Esophagus muscularis mucosa (tissue), 4 donors: ENCODE measurements around the gene OXCT2. TPM values are rescaled to one million over a fixed set of nuclear protein-coding genes. Genes with fewer than 3 reads are reported as not detected.

Experiments used
- DNase-seq: peaks from one replicate; pipeline ENCODE4 v3.0.0-alpha.2; 2017; ENCODE audit errors: extremely low spot score
- H3K27ac ChIP-seq, 4 donors: fragments of 200-600 bp; sonication (generic); replicated peaks in 1 of 4; 1 replicate in 3 of 4; 2 replicates in 1 of 4; pipeline ENCODE4 v1.5.1; 2016 to 2019; ENCODE audit warnings: mild to moderate bottlenecking in 1 of 4
- H3K27me3 ChIP-seq, 4 donors: fragments of 200-600 bp; sonication (generic); one replicate each; pipeline versions ENCODE4 v1.5.1 to v1.6.0; 2016 to 2019
- H3K36me3 ChIP-seq, 4 donors: fragments of 200-600 bp; sonication (generic); one replicate each; pipeline ENCODE4 v1.5.1; 2016 to 2019
- H3K4me1 ChIP-seq, 4 donors: fragments of 200-600 bp; sonication (generic); one replicate each; pipeline ENCODE4 v1.5.1; 2016 to 2019
- H3K4me3 ChIP-seq, 4 donors: fragments of 200-600 bp; sonication (generic); 1 replicate in 2 of 4; 2 replicates in 2 of 4; pipeline ENCODE4 v1.5.1; 2016 to 2019; ENCODE audit warnings: mild to moderate bottlenecking in 4 of 4, moderate library complexity in 1 of 4
- H3K9me3 ChIP-seq, 4 donors: fragments of 200-600 bp; sonication (generic); 1 replicate in 3 of 4; 2 replicates in 1 of 4; pipeline ENCODE4 v1.5.1; 2016 to 2019
- EP300 ChIP-seq: sonication (generic); formaldehyde crosslinking; IDR thresholded peaks from one replicate; pipeline ENCODE4 v1.6.1; 2017; ENCODE audit warnings: antibody characterized with exemption
- POLR2A ChIP-seq: fragments of 450-650 bp; IDR thresholded peaks from one replicate; pipeline ENCODE4 v1.6.1; 2017; ENCODE audit warnings: antibody characterized with exemption, moderate library complexity, mild to moderate bottlenecking, low read depth
- POLR2AphosphoS5 ChIP-seq, 2 donors: sonication (generic); formaldehyde crosslinking; IDR thresholded peaks; one replicate each; pipeline ENCODE4 v1.6.1; 2017; ENCODE audit warnings: antibody characterized with exemption in 2 of 2
- WGBS: methylation state at CpG from one replicate; pipeline ENCODE4 v1.1.5; 2018; 5-methylcytosine and 5-hydroxymethylcytosine counted together
- intact Hi-C: fragments of 100-400 bp; cut with DNase I; formaldehyde crosslinking; loops from one replicate; pipeline ENCODE4 v1.15.1; 2023
- total RNA-seq, 4 donors: library from RNA; depleted of rRNA; stranded (reverse); fragments of >200 nt; gene quantifications; one replicate each; pipeline versions ENCODE4 v1.1.0 to v1.2.1, GENCODE V29; 2016
- TF ChIP-seq, protein P1 (sequence below), 3 experiments: fragments of 200-600 bp in 2 of 3; fragments of 450-650 bp in 1 of 3; sonication (generic) in 2 of 3; IDR thresholded peaks; one replicate each; pipeline ENCODE4 v1.5.1; 2017 to 2019; ENCODE audit warnings: antibody characterized with exemption in 3 of 3, mild to moderate bottlenecking in 2 of 3, moderate library complexity in 1 of 3

The OXCT2 gene
- total RNA-seq, 4 donors from 2014 or later: 0.65 to 1.4 (median 0.83) TPM

DNA sequence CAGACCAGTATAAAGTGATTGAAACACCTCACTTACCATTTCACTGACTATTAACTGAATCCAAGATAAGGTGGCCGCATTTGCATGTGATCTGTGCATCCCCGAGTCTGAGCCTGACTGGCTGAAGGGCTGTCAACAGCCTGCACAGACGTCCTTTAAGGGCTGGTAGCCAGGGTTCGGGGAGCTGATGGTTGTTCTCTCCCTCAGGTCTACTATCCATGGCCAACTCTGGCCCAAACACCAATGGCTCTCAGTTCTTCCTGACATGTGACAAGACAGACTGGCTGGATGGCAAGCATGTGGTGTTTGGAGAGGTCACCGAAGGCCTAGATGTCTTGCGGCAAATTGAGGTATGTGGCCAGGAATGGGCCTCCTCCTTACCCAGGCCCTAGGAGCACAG lies 18.4 kb downstream of the OXCT2 start:
- DNase-seq: no peak
- H3K9me3 ChIP-seq: no peaks in the 10 kb centered on the region
- peaks cover 78 to 100% (median 97%) of the 10 kb centered on the region in 4 donors for H3K36me3 ChIP-seq
- peak overlapping the region; percentile 23 to 62 (median 54) for H3K27ac ChIP-seq
- TF ChIP-seq, protein P1, sequence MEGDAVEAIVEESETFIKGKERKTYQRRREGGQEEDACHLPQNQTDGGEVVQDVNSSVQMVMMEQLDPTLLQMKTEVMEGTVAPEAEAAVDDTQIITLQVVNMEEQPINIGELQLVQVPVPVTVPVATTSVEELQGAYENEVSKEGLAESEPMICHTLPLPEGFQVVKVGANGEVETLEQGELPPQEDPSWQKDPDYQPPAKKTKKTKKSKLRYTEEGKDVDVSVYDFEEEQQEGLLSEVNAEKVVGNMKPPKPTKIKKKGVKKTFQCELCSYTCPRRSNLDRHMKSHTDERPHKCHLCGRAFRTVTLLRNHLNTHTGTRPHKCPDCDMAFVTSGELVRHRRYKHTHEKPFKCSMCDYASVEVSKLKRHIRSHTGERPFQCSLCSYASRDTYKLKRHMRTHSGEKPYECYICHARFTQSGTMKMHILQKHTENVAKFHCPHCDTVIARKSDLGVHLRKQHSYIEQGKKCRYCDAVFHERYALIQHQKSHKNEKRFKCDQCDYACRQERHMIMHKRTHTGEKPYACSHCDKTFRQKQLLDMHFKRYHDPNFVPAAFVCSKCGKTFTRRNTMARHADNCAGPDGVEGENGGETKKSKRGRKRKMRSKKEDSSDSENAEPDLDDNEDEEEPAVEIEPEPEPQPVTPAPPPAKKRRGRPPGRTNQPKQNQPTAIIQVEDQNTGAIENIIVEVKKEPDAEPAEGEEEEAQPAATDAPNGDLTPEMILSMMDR (IDR thresholded peaks at IDR 0.05): no peak
- H3K4me1 ChIP-seq: peaks cover 0 to 32% (median 23%) of the 10 kb centered on the region in 4 donors
- intact Hi-C loops: no loop called here
- no peaks in the 10 kb centered on the region for H3K27me3 ChIP-seq
- WGBS: 81% methylated on average over 6 of the region's 6 CpGs
- no peak overlapping the region for H3K4me3 ChIP-seq

DNA sequence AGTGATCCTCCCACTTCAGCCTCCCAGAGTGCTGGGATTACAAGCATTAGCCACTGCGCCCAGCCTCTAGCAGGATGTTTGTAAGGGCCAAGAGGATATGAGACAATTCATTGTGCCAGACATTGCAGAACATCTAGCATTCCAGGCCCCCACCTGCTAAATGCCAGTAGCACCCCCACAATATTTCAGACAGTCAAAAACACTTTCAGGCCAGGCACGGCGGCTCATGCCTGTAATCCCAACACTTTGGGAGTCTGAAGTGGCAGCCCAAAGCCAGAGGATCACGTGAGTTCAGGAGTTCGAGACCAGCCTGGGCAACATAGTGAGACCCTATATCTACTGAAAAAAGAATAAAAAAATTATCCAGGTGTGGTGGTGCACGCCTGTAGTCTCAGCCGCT lies 19.6 kb downstream of the OXCT2 start:
- TF ChIP-seq POLR2A (no peak), POLR2AphosphoS5 (IDR thresholded peaks at IDR 0.05) (no peak), EP300 (no peak)
- TF ChIP-seq, protein P1 (IDR thresholded peaks at IDR 0.05): no peak
- Histone ChIP-seq H3K9me3 (no peaks in the 10 kb centered on the region), H3K36me3 (peaks cover 82 to 100% (median 97%) of the 10 kb centered on the region in 4 donors), H3K27me3 (no peaks in the 10 kb centered on the region), H3K4me3 (no peak overlapping the region), H3K4me1 (peaks cover 0 to 32% (median 23%) of the 10 kb centered on the region in 4 donors), H3K27ac (no peak overlapping the region)
- no peak for DNase-seq
- intact Hi-C loops: no loop called here
- WGBS: 93% methylated on average over 7 of the region's 7 CpGs

DNA sequence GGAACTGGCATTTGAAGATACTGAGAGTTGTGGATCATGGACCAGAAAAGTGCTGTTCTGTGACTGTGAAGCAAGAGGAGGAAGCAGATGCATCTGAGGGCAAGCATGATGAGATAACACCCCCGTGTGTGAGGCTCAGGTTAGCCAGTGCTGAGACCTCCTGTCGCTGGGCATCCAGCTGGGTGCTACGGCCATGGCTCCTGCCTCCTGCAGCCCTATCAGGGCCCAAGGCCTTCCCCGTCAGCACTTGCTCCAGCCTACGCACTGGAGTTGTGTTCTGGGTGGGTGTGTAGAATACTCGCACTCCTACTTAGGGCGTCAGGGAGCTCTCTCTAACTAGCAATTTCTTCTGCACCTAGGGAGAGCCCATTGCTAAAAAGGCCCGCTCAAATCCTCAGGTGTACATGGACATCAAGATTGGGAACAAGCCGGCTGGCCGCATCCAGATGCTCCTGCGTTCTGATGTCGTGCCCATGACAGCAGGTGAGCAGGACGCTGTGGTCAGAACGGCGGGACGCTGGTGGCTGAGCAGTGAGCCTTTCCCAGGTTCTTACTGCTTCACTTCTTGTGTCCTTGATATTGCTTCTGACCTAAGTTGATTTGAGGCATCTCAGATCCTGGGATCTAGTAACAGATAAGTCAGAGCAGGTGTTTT lies 26.0 kb downstream of the OXCT2 start:
- TF ChIP-seq, protein P1 (IDR thresholded peaks at IDR 0.05): no peak
- TF ChIP-seq POLR2AphosphoS5 (IDR thresholded peaks at IDR 0.05) (no peak), POLR2A (no peak), EP300 (no peak)
- no peaks in the 10 kb centered on the region for H3K9me3 ChIP-seq
- DNase-seq: no peak
- WGBS: 88% methylated on average over 15 of the region's 16 CpGs
- H3K4me3 ChIP-seq: no peak overlapping the region
- H3K4me1 ChIP-seq: peaks cover 0 to 9% (median 7%) of the 10 kb centered on the region in 4 donors
- H3K27me3 ChIP-seq: no peaks in the 10 kb centered on the region
- no peak overlapping the region for H3K27ac ChIP-seq
- intact Hi-C loops: no loop called here
- peaks cover 72 to 100% (median 87%) of the 10 kb centered on the region in 4 donors for H3K36me3 ChIP-seq

DNA sequence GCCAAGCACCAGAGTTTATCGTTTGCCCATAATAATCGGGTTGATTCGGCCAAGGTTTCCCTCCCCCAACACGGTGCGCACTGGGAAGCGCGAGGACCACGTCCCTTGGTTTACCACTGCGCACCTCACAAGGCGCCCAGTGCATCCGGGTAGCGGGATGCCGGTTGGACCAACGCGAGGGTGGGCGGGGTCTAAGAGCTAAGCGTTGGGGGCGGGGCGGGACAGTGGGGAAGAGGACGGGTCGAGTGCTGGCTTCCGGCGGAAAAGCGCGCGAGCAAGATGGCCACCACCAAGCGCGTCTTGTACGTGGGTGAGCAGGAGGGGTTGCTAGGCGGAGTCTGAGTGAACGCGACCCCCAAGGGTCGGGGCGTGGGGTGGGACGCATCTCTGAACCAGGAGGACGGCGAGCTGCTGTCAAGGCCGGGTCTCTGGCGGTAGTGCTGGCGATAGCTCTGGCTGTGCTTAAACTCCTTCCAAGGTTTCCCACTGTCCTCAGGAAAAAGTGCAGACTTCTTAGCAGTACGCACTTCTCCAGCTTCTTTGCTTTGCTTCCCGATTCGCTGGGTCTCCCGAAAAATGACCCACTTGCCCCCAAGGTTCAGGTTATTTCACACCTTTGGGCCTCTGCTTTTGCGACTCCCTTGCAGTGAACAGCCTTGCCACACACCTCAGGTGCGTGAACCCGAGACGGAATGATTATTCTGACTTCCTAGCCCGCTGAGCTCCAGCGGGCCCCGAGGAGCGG lies 32.4 kb downstream of the OXCT2 start, which contains the start of gene PPIE:
TSS of gene PPIE (plus strand) at position 261 of the 745 bp plus-strand sequence. CDS start at position 280, 19 bp downstream.
- Histone ChIP-seq H3K36me3 (peaks cover 16 to 38% (median 25%) of the 10 kb centered on the region in 4 donors), H3K9me3 (no peaks in the 10 kb centered on the region), H3K4me1 (peaks cover 9 to 28% (median 25%) of the 10 kb centered on the region in 4 donors), H3K4me3 (peak within 1 kb of the TSS; percentile 63 to 87 (median 78)), H3K27ac (peak within 1 kb of the TSS; percentile 68 to 82 (median 75)), H3K27me3 (peaks cover 0 to 6% (median 0%) of the 10 kb centered on the region in 4 donors)
- intact Hi-C loops: no loop called here
- DNase-seq: peak; percentile 97
- under 1% methylated on average over 35 of the region's 52 CpGs for WGBS
- TF ChIP-seq POLR2AphosphoS5 (IDR thresholded peaks at IDR 0.05) (peak; percentile 76 to 85), POLR2A (no peak), EP300 (no peak)

DNA sequence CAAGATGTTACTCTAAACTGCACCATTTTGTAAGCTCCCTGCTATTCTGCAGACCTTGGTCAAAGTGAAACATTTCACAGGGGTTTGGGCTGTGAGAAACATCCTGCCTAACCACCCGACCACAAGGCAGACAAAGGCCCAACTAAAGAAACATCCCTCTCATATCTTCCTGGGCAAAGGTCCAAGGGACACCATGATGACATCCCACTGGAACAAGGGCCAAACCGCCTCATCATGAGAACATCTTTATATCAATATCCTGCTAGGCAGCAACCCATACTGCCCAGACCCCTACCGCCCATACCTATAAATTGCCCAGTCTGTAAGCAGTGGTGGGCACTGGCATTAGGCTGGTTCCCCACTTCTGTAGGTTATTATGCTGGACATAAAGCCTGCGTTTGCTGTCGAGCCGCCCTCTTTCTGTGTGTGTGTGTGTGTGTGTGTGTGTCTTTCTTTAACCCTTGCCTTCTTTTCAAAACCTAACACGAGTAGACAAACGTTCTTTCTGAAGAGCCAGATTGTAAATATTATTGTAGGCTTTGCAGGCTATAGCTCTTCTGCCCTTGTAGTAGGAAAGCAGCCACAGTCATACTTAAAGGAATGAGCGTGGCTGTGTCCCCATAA lies 33.5 kb downstream of the OXCT2 start:
- DNase-seq: no peak
- intact Hi-C loops: no loop called here
- WGBS: 65% methylated on average over 8 of the region's 9 CpGs
- H3K4me3 ChIP-seq: no peak overlapping the region
- no peaks in the 10 kb centered on the region for H3K9me3 ChIP-seq
- H3K4me1 ChIP-seq: peaks cover 12 to 38% (median 36%) of the 10 kb centered on the region in 4 donors
- peaks cover 11 to 27% (median 14%) of the 10 kb centered on the region in 4 donors for H3K36me3 ChIP-seq
- TF ChIP-seq, protein P1 (IDR thresholded peaks at IDR 0.05): no peak
- no peak for TF ChIP-seq POLR2AphosphoS5 (IDR thresholded peaks at IDR 0.05)
- TF ChIP-seq POLR2A: no peak
- no peak for TF ChIP-seq EP300
- H3K27ac ChIP-seq: no peak overlapping the region
- H3K27me3 ChIP-seq: peaks cover 0 to 6% (median 0%) of the 10 kb centered on the region in 4 donors
